PFSK-1 (cell line): Measurements from ENCODE around the gene ABHD14A.

Experiments
- POLR2AphosphoS5 ChIP-seq: IDR thresholded peaks from 2 replicates; pipeline ENCODE4 v1.6.1; 2012; ENCODE audit warnings: low read depth, mild to moderate bottlenecking, control low read depth, low read length, moderate library complexity
- REST ChIP-seq, 2 experiments: IDR thresholded peaks; 2 replicates each; pipeline versions ENCODE4 v1.6.1 to v1.8.0; 2011 to 2012; ENCODE audit warnings: low read depth in 2 of 2, low read length in 2 of 2, control low read depth in 1 of 2, inconsistent platforms in 1 of 2, mild to moderate bottlenecking in 1 of 2, moderate library complexity in 1 of 2; ENCODE audit not compliant: insufficient read depth in 1 of 2
- SIN3A ChIP-seq: IDR thresholded peaks from 2 replicates; pipeline ENCODE4 v1.6.1; 2012; ENCODE audit warnings: mild to moderate bottlenecking, low read length, moderate library complexity, borderline replicate concordance; ENCODE audit not compliant: insufficient read depth
- TAF1 ChIP-seq: IDR thresholded peaks from 2 replicates; pipeline ENCODE4 v1.6.1; 2012; ENCODE audit warnings: low read length, control low read depth, borderline replicate concordance; ENCODE audit not compliant: insufficient read depth

DNA sequence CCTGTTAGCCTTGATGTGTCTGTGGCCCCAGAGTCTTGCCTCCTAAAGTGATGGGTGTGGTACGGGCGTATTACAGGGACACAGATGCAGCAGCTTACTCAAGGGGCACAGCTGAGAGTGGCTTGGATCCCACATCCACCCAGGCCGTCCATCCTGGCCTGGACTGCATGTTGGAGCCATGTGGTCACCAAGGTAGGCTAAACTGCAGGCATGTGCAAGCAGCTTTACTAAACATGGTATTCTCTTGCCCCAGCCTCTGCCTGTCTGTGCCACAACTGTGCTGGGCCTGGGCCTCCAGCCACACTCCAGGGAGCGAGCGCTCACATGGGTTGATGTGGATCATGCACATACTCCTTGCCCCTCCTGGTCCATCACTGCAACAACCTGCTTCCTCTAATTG, 25.7 kb upstream of the ABHD14A start:
- TF ChIP-seq POLR2AphosphoS5 (no peak), TAF1 (no peak), REST (IDR thresholded peaks at IDR 0.05; ENCODE audit: insufficient read depth in 1 of 2, low read depth in 2 of 2, low read length in 2 of 2) (no peak), SIN3A (no peak)
